CD4-positive, alpha-beta T cell (primary cell): ENCODE results near the gene GPR37. TPM values are rescaled to one million over a fixed set of nuclear protein-coding genes. Genes with fewer than 3 reads are reported as not detected.

Experiments
- ATAC-seq: fragments of 200-7000 bp; cut with Tn5 transposase; one replicate; pipeline ENCODE4 v1.10.0; 2022; ENCODE audit warnings: mild to moderate bottlenecking; ENCODE audit not compliant: poor library complexity
- CTCF ChIA-PET: fragments of 350-600 bp; sonication (Branson Sonifier 250); formaldehyde crosslinking; loops from one replicate; lab custom pipeline; 2021; ENCODE audit warnings: antibody characterized with exemption, inconsistent platforms; lab: Charles Lee
- POLR2A ChIA-PET: fragments of 350-600 bp; sonication (Branson Sonifier 250); formaldehyde crosslinking; loops from one replicate; lab custom pipeline; 2021; ENCODE audit warnings: antibody characterized with exemption, inconsistent platforms; lab: Charles Lee
- DNase-seq, 14 experiments: peaks; one replicate each; pipeline ENCODE4 v3.0.0-alpha.2; 2013 to 2020; ENCODE audit warnings: mixed read lengths in 2 of 14
- H3K27ac ChIP-seq, 2 donors: one replicate each; pipeline versions ENCODE4 v1.5.1 to v1.7.0; 2013; ENCODE audit warnings: low read length in 2 of 2, low read depth in 1 of 2, mild to moderate bottlenecking in 1 of 2
- H3K27me3 ChIP-seq, 2 experiments: 1 replicate in 1 of 2; 2 replicates in 1 of 2; pipeline versions ENCODE4 v1.6.1 to v1.7.0; 2013; ENCODE audit warnings: low read length in 2 of 2, control low read depth in 1 of 2, mild to moderate bottlenecking in 1 of 2, moderate library complexity in 1 of 2; ENCODE audit not compliant: insufficient read depth in 2 of 2, control insufficient read depth in 1 of 2
- H3K36me3 ChIP-seq: one replicate; pipeline ENCODE4 v1.6.1; 2013; ENCODE audit warnings: low read length, control low read depth; ENCODE audit not compliant: insufficient read depth
- H3K4me1 ChIP-seq: one replicate; pipeline ENCODE4 v1.6.1; 2013; ENCODE audit warnings: low read length, control low read depth; ENCODE audit not compliant: insufficient read depth
- H3K4me3 ChIP-seq: one replicate; pipeline ENCODE4 v1.5.1; 2013; ENCODE audit warnings: mild to moderate bottlenecking, low read length, moderate library complexity
- H3K9me3 ChIP-seq, 2 experiments: 1 replicate in 1 of 2; 2 replicates in 1 of 2; pipeline versions ENCODE4 v1.6.1 to v1.7.0; 2013; ENCODE audit warnings: low read length in 2 of 2, mild to moderate bottlenecking in 2 of 2, control low read depth in 1 of 2, moderate library complexity in 1 of 2; ENCODE audit not compliant: control insufficient read depth in 1 of 2, insufficient read depth in 1 of 2
- H3K27ac Mint-ChIP-seq: one replicate; pipeline ENCODE4 v1.8.0; 2020; ENCODE audit warnings: mixed read lengths
- H3K27me3 Mint-ChIP-seq: one replicate; pipeline ENCODE4 v1.8.0; 2021; ENCODE audit warnings: mixed read lengths
- H3K36me3 Mint-ChIP-seq: one replicate; pipeline ENCODE4 v1.8.0; 2021; ENCODE audit warnings: low read depth, mixed read lengths
- H3K4me1 Mint-ChIP-seq: one replicate; pipeline ENCODE4 v1.8.0; 2021; ENCODE audit warnings: low read depth, mixed read lengths
- H3K4me3 Mint-ChIP-seq: one replicate; pipeline ENCODE4 v1.8.0; 2020; ENCODE audit warnings: mild to moderate bottlenecking, mixed read lengths
- H3K9me3 Mint-ChIP-seq: one replicate; pipeline ENCODE4 v1.8.0; 2020; ENCODE audit warnings: mixed read lengths
- intact Hi-C, 2 experiments: fragments of 100-400 bp; cut with DNase I in 1 of 2; cut with micrococcal nuclease in 1 of 2; formaldehyde crosslinking; loops; one replicate each; pipeline versions ENCODE4 v1.15.1 to v1.9.0; 2023 to 2025; cut with DNase I, micrococcal nuclease
- total RNA-seq, 174 experiments: library from RNA in 2 of 174; stranded (reverse) in 2 of 174; gene quantifications; one replicate each; pipeline ENCODE4 v1.2.3 and lab custom pipeline; 2021 to 2026
- TF ChIP-seq, protein P1 (sequence below): fragments of 200-600 bp; IDR thresholded peaks from one replicate; pipeline ENCODE4 v1.8.0; 2022; ENCODE audit warnings: antibody characterized with exemption, mild to moderate bottlenecking

The GPR37 gene
- total RNA-seq, 2 experiments from 2014 or later = not detected

DNA sequence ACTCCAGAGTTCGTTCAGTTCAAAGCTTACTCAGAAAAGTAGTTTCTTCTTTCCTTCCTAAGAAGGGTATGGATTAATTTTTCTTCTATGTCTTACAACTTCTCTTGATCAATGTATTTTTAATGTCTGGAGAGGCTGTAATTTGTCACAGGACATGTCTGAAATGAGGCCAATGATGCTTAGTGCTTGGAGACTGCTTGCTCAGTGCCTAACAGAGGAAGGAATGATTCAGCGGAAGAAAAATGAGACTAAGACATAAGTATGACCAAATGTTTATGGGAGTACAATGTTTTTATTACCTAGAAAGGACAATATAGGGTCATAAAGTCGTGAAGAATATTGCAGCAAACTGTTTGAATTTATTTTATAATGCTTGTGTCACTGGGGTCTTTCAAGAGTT is 43.3 kb downstream of the GPR37 start:
- TF ChIP-seq, protein P1, sequence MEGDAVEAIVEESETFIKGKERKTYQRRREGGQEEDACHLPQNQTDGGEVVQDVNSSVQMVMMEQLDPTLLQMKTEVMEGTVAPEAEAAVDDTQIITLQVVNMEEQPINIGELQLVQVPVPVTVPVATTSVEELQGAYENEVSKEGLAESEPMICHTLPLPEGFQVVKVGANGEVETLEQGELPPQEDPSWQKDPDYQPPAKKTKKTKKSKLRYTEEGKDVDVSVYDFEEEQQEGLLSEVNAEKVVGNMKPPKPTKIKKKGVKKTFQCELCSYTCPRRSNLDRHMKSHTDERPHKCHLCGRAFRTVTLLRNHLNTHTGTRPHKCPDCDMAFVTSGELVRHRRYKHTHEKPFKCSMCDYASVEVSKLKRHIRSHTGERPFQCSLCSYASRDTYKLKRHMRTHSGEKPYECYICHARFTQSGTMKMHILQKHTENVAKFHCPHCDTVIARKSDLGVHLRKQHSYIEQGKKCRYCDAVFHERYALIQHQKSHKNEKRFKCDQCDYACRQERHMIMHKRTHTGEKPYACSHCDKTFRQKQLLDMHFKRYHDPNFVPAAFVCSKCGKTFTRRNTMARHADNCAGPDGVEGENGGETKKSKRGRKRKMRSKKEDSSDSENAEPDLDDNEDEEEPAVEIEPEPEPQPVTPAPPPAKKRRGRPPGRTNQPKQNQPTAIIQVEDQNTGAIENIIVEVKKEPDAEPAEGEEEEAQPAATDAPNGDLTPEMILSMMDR = no peak
- Mint-ChIP-seq H3K36me3 (no peaks in the 10 kb centered on the region), H3K4me1 (no peaks in the 10 kb centered on the region), H3K9me3 (peaks cover 2% of the 10 kb centered on the region), H3K27me3 (peaks cover 4% of the 10 kb centered on the region), H3K27ac (no peak overlapping the region), H3K4me3 (no peak overlapping the region)
- Histone ChIP-seq H3K27me3 (no peaks in the 10 kb centered on the region), H3K4me3 (no peak overlapping the region), H3K36me3 (no peaks in the 10 kb centered on the region), H3K4me1 (no peaks in the 10 kb centered on the region), H3K9me3 (no peaks in the 10 kb centered on the region), H3K27ac (no peak overlapping the region)
- no peak for DNase-seq
- CTCF ChIA-PET = no interaction called here
- POLR2A ChIA-PET = no interaction called here
- intact Hi-C loops = no loop called here
- no peak for ATAC-seq

DNA sequence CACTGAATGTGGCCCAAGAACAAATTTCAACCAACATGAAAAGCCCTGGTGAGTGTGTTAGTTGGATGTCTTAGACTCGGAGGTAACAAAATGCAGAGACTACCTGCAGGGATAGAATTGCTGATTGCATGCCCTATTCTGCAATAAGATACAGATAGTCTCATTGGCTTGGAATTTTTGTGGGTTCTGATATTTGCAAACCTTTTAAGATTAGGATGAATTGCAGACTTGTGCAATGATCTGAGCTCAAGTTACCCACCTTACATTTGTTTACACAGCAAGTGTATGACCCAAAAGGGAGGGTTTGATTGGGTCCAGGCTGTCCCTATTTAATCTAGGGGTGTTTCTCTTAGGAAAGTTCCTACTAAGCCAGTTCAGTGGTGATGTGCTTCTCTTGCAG is 45.4 kb downstream of the GPR37 start:
- H3K4me3 Mint-ChIP-seq = no peak overlapping the region
- intact Hi-C loops = no loop called here
- H3K27ac Mint-ChIP-seq = no peak overlapping the region
- POLR2A ChIA-PET = no interaction called here
- no peaks in the 10 kb centered on the region for H3K27me3 Mint-ChIP-seq
- Histone ChIP-seq H3K27ac (no peak overlapping the region), H3K36me3 (no peaks in the 10 kb centered on the region), H3K4me1 (no peaks in the 10 kb centered on the region), H3K27me3 (no peaks in the 10 kb centered on the region), H3K4me3 (no peak overlapping the region), H3K9me3 (no peaks in the 10 kb centered on the region)
- ATAC-seq (no peak), DNase-seq (no peak)
- H3K36me3 Mint-ChIP-seq = no peaks in the 10 kb centered on the region
- TF ChIP-seq, protein P1 = no peak
- H3K4me1 Mint-ChIP-seq = no peaks in the 10 kb centered on the region
- H3K9me3 Mint-ChIP-seq = peaks cover 7% of the 10 kb centered on the region
- CTCF ChIA-PET = no interaction called here

- Histone ChIP-seq H3K4me3 (no peak overlapping the region), H3K9me3 (no peaks in the 10 kb centered on the region), H3K36me3 (no peaks in the 10 kb centered on the region), H3K27me3 (no peaks in the 10 kb centered on the region), H3K4me1 (no peaks in the 10 kb centered on the region), H3K27ac (no peak overlapping the region)
- no peaks in the 10 kb centered on the region for H3K27me3 Mint-ChIP-seq
- no peaks in the 10 kb centered on the region for H3K36me3 Mint-ChIP-seq
- H3K4me1 Mint-ChIP-seq = no peaks in the 10 kb centered on the region
- DNase-seq = no peak
- ATAC-seq = no peak
- intact Hi-C loops = no loop called here
- ChIA-PET CTCF (no interaction called here), POLR2A (no interaction called here)
- TF ChIP-seq, protein P1 = no peak
- H3K4me3 Mint-ChIP-seq = no peak overlapping the region
- H3K9me3 Mint-ChIP-seq = peaks cover 8% of the 10 kb centered on the region
- no peak overlapping the region for H3K27ac Mint-ChIP-seq
These were observed 47.4 kb downstream of the GPR37 start for GRCh38 chr7:124718032-124718766.
